GOT3 (cell line): Measurements from ENCODE around the gene FBXO31.

Experiments
- DNase-seq: peaks from one replicate; lab custom pipeline; 2025; ENCODE audit warnings: mixed read lengths; lab: John Stamatoyannopoulos, UW

FBXO31 gene

DNA sequence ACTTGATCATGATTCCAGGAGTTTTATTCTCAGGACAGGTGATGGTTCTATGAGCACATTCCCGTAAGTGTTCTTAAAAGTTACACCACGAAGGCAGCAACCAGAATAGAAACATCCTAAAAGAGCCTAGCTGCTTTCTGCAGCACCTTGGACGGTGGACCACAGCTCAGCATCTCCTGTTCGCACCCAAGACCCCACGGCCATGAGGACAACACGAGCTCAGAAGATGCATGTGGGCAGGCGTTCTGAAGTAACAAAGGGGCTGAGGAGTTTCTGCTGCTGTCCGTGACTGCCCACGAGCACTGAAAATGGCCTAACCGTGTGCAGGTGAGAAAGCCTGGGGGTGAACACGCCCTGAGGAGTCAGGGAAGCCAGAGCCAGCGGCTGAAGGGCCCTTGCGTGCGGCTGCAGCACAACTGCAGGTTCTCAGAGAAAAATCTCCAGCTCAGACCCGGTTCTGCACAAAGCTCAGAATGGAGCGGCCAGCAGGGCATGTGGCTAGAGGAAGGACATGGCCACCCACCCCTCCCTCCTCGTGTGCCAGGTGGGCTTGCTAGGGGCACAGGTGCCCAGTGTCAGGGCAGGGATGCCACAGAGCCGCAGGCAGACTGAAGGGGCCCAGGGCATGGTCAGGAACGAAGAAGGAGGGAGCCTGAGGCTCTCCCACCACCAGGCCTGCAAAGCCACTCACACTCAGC, 55.6 kb downstream of the FBXO31 start:
- no peak for DNase-seq

DNA sequence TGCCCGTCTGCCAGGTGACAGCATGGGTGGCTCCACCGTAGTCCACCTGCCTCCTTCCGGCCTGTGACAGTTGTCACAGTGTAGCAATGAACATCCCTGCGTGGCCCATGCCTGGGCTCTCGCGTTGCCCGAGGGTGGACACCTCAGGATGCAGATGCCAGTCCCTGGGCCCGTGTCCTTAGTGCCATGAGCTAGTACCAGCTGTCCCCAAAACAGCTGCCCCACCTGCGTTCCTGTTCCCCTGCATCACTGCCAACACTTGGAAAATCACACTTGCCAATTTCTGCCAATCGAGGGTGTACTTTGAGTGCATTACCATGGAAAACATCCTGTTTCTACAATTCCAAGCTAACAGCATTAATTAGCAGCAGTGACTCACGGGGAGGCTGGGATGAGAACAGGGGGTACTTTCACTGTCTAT, 57.4 kb downstream of the FBXO31 start:
- DNase-seq: no peak

DNA sequence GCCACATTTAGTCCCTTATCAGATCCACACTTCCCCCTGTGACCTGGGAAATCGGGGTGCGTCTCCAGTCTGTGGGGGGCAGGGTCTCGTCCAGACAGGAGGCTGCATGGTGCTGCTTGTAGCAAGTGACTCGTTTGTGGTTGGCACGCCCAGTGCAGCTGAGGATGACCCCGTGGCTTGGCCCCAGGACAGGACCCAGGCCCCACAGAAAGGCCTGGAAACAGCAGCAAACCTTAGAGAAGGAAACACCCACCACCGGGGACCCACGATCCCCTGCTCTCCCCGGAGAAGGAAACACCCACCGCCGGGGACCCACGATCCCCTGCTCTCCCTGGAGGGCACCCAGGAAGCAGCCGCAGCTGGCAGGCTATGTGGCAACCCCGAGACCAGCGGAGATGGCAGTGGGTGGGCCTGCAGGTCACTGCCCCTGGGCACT, 58.1 kb downstream of the FBXO31 start:
- no peak for DNase-seq

DNA sequence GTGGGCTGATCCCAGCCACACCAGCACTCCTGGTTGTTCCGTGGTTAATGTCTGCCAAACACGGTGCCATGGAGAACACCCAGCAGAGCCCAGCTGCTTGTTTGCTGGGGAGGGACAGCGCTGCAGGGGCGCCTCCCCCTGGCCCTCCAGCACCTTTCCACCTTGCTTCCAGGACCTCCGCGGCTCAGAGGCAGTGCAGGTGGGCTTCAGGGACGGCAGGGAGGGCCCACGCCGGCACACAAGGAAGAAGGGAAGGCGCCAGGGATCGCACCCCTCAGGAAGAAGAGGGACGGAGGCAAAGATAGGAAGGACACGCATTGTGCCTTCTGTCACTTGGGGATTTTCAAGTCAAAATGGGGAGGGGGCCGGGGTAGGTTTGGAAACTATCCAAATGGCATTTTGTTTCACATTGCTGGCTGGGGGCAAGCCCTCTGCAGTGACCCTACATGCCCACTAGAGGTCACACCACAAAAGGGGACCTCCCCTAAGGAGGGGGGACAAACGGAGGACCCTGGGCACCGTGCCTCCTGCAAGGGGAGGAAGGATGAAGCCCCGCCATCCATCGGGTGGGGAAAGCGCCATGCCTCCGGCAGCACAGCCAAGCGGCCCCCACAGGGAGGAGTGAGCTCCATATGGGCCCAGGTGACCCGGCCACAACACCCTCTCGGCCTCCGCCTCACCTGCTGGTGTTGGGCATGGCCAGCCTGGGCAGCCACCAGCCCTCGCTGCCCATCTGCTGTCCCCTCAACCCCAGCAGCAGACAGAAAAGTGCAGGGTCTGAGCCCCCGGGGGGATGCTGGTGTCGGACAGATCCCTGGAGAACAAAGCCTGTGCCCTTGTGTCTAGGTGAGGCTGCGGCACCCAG, 58.9 kb downstream of the FBXO31 start:
- no peak for DNase-seq

DNA sequence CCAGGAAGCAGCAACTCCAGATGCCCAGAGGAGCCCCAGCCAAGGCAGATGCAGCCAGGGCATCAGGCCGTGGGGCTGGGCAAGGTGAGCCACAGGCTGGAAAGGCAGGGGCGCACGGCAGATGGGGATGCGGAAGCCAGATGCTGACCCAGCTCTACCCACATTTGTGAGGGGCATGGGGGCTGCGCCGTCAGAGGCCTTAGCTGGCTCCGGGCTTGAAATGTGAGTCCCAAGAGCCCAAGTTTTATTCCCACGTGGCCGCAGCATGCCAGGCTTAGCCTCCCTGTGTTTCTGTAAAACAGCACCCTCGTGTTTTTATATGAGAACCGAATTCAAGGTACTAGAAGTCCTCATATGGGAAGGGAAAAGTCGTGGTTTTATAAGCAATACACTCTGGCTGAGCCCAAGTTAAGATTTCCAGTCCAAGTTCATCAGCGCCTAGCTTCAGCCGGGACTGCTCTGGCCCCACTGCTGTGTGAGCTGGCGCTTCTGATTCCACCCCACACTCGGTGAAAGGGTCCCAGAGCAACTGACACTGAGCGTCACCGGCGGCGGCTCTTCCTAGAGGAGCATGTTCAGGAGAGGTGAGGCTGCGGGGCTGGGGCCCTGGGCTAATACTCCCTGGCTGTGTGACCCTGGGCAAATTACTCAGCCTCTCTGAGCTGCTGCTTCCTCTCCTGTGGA, 59.7 kb downstream of the FBXO31 start:
- DNase-seq: no peak

DNA sequence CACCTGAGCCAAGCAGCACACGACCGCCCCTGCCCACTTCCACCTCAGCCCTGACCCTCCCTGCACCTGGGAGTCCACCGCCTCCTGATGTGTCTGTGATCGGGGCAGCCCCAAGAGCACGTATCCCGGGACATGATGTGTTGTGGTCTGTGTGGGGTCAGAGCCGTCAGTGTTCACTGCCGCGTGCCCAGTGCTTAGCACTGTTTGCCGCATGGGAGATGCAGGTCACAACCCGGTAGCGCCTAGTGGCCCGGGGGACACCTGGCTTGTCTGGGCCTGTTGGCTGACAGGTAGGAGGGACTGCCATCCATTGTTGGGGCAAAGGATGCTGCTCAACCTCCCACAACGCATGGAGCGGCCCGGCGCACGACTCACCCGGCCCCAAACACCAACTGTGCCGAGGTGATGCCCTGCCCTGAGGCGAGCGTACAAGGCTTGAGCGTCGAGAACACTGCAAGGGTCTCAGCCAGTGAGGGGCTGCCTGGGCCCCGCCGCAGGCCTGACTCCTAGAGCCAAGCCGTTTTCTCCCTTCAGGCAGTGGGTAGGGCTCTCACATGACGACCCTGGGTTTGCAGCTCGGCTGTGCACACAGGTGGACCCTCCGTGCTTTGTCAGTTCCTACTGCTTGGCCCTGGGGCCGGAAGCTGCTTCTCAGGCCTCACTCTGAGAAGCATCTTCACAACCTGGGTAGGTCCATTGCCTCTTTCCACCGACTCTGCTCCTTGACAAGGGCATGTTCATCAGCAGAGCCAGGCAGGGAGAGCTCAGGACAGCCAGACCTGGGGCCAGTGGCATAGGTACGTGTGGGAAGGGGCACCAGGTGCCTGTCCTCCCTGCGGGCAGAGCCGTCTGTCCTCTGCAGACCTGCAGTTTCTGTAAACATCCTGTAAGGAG, 60.5 kb downstream of the FBXO31 start:
- no peak for DNase-seq

DNA sequence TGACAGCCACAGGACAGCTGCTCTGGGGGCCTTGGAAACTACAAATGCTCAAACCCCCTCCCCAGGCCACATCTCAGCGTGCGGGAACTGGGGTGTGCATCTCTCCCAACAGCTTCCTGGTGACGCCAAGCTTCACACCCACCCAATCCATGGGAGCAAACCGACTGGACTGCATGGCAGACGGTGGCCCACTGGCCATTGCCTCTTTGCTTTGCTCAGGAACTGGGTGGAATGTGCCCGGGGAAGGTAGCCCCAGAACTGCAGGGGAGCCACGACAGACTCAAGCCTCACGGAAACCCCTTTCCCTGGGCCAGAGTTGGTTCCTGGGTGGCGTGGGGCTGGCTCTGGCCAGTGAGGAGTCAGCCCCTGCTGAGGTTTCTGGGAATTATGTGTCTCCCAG, 61.2 kb downstream of the FBXO31 start:
- DNase-seq: no peak

DNA sequence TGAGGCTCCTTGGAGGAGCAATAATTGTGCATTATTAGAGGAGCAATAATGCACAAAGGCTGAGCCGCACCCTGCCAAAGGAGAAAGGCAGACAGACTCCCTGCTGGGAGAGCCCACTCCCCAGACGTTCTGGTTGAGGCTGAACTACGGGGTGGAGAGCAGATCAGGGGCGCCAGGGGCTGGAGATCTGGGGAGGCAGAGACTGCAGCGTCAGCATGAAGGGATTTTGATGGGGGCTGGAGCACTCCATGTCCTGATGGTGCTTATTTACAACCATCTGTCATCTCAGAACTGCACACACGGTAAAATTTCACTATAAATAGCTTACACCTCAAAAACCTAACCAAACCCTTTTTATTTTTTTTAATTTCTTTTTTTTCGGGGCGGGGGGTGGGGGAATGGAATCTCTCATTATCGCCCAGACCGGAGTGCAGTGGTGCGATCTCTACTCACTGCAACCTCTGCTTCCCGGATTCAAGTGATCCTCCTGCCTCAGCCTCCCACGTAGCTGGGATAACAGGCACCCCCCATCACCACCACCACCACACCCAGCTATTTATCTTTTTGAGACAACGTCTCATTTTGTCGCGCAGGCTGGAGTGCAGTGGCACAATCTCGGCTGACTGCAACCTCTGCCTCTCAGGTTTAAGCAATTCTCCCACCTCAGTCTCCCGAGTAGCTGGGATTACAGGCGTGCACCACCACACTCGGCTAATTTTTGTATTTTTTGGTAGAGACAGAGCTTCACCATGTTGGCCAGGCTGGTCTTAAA, 62.1 kb downstream of the FBXO31 start:
- DNase-seq: no peak

DNA sequence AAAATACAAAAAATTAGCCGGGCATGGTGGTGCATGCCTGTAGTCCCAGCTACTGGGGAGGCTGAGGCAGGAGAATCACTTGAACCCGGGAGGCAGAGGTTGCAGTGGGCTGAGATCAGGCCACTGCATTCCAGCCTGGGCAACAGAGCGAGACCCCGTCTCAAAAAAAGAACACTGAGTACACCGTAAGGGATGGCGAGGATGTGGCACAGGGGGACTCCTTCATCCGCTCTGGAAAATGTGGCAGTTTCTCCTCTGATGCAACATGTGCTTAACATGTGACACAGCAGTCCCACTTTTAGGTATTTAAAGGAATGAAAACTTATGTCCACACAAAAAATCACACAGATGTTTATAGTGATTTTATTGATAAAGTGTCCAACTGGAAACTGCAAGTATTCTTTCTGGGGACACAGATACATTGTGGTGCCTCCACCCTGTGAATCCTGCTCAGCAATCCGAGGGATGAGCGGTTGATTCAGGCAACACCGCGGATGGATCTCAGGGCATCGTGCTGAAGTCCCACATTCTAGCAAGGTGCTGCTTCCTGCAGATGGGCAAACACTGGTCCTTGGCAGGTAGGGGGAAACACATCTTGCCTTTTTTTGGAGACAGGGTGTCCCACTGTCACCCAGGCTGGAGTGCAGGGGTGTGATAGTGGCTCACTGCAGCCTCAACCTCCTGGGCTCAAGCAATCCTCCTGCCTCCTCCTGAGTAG, 62.9 kb downstream of the FBXO31 start:
- no peak for DNase-seq

DNA sequence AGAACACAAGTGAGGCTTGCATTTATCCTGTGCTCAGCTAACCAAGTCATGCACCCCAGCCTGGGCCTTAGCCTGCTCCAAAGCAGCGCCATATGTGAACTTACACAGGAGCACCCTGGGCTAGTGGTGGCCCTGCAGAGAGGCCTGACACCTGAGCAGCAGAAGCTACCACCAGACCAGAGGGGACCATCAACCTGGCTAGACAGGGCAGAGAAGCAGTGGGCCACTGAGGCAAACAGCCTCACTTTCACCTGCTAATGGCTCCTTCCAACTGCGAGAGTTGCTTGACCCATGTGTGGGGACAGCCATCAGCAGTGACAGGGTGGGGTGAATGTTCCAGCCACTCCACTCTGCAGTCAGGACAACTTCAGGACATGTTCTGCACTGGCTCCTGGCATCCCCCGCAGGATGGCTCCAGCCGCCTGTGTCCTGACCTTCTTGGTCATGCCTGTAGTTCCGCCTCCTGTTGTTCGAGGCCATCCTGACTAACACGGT, 63.5 kb downstream of the FBXO31 start:
- DNase-seq: no peak

DNA sequence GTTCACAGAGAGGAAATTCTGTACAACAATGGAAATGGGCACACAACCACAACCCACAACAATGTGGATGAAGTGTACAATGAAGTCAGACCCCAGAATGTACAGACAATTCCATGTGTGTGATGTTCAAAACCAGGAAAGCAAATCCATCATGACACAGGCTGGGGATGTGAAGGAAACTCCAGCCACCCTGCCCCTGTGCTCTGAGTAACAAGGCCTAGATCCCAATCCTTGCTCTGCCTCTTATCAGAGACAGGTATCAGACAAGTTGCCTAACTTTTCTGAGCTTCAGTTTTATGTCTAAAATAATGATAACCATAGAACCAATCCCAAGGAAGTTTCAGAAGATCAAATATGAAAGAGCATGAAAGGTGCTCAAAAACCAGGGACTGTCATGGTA, 64.6 kb downstream of the FBXO31 start:
- DNase-seq: no peak

DNA sequence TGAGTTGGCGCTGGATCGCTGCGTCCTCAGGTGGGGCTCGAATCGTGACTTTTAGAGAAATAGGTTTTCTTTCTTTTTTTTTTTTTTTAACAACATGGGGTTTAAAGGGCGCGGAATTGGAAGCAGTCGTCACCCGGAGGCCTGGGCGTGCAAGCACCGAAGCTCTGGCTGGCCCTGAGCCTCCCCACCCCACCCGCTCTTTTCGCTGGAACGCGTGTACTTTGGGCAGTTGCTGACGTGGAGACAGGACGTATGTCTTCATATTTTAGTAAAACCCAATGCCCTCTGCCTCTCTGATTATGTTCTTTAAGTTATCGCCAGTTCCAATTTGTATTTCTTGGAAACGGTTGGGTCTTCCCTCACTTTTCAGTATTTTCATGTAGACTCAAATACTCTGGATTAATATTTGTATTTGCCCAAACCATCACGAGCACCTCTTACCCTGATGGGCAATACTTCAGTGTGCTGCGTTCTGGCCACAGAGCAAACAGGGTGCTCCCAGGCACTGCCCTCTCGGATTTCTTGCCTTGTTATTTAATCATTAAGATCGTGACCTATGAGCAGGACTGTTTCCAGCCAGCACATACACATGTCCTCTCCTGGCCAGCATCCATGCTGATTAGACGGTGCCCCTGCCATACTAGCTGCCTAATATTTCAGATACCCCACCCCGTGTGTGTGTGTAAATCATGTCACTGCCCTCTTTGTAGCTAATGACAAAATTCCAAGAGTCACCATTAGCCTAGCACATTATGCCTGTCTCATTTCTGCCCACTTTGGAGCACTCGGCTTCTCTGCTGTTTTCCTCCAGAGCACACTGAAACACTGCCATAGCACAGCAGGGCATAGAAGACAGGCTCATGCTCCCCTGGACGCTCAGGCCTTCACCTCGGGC, 65.6 kb downstream of the FBXO31 start:
- DNase-seq: no peak

DNA sequence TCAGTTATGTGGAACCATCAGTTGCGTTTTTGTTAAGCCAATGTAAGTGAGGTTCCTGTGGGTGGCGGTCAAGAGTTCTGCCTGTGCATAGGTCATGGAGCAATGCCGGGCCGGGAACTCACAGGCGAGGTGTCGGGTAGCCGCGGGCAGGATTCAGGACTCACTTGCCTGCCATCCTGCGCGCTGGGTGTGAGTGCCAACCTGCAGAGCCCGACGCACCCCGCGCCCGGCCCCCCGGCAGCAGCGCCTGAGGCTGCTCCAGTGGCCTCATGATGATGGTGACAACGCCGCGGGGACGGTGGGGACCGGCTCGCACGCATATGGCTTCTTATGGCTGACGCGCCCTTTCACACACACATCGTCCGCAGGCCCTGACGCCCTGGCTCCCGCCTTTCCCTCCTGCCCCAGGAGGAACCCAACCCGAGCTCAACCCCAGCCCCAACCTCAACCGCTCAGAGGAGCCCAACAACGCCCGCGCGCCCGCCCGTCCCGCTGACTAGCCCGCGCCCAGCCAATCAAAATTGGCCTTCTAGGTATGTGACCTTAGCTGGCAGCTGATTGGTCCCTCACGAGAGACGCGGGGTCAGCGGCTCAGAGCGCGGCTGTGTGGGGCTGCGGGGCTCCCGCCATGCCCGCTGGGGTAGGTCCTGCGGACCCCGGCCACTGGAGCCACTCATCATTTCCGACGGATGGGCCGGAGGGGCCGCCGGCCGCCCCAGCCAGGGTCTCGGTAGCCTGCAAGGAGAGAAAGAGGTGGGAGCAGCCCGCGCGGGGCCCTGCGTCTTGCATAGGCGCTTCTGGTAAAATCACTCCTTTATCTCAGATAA, 66.4 kb downstream of the FBXO31 start, which contains the start of gene C16orf95:
C16orf95 (minus strand) TSS at position 470 of the 827 bp plus-strand sequence; CDS start at position 320, 150 bp downstream.
- DNase-seq: peak; percentile 88

DNA sequence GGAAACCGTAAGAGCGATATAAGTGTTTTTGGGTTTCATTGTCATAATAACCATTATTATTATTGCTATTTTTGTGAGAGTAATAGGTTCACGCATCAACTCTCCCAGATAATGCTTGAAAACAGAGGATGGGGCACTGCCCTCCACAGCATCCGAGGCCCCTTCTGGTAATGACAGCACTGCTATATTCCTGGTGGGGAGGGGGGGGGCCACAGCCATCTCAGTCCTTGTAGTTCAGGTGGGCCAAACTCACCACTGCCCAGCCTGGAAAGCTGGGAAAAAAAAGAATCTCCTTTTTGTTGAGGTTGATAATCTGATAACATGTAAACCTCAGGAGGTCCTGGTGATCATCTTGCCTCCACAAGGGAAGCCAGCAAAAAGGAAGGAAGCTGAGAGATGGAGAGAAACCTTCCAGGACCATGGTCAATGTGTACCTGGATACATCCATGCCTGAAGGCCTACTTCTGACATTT, 67.1 kb downstream of the FBXO31 start:
- DNase-seq: no peak

DNA sequence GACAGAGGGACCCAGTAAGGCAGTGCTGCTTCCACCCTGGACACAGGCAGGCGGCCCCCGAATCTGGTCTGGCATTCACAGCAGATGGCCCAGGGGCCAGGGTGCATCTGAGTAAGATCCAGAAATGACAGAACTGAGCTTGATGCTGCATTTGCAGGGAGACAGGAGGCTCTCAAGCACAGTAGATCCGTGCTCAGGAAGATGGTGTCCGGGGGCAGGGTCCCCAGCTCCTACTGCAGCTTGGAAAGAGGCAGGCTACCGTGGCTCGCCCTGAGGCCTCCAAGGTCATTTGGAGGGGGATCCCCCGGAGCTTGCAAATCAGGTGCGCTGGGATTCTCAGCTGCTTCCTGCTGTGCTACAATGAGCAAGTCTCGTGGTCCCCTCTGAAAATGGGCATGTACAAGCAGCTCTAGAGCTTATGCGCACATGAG, 68.6 kb downstream of the FBXO31 start:
- no peak for DNase-seq

DNA sequence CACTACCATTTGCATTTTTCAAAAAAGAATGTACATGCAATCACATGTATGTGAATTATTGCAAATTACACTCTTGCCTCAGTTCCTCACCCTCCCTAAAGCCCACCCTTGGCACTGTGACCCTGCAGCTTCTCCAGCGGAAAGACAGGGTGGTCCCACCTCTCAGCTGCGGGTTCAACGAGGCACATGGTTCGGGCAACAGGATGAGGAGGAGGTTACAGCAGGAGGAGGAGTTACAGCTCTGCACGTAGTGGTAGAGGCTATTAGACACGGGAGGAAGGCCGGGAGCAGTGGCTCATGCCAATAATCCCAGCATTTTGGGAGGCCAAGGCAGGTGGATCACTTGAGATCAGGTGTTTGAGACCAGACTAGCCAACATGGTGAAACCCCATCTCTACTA, 71.6 kb downstream of the FBXO31 start:
- no peak for DNase-seq

DNA sequence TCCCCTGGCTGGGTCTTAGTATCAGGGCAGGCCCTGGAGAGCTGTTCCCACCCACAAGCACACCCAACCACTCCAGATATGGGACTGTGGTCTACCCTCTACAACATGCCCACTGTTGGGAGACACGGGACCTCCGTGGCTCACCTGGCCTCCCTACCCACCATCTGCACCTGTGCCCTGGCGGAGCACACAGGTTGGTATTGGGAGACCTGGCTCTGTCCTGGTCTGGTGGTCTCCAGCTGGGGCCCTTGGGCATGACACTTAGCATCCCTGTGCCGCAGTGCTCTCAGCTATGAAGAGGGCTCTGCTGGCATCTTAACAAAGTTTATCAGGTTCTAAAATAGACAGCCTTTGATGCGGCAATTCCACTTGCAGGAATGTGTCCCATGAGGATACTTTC, 72.2 kb downstream of the FBXO31 start:
- DNase-seq: no peak

DNA sequence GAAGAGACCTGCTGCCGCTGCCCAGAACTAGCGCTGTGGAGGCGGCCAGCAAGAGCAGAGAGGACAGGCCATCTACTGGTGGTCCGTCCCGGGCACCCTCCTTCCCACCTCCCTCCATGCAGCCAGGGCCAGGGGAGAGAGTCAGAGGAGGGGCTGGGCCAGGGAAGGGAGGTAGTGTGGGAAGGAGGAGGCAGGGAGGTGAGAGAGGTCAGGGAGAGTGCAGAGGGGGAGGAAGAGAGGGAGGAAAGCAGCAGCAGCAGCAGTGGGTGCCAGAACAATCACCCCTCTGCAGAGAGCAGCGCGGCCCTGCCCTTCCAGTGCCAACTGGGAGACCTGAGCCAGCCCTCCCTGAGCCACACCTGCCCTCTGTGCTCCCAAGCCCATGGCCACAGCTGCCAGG, 73.0 kb downstream of the FBXO31 start:
- DNase-seq: no peak
